Endothelial cell of umbilical vein (primary cell): Measurements from ENCODE around the gene IRF9. TPM values are rescaled to one million over a fixed set of nuclear protein-coding genes. Genes with fewer than 3 reads are reported as not detected.

ENCODE experiments used
- BruUV-seq: library from RNA; stranded (reverse); fragments of 400-500 nt; replicated peaks from 2 replicates; lab custom pipeline; 2021; lab: Mats Ljungman, UMichigan
- CTCF ChIA-PET: fragments of 300-600, 350-600 bp; sonication (Branson Sonifier 250); formaldehyde crosslinking; loops from one replicate; lab custom pipeline; 2021; ENCODE audit warnings: antibody characterized with exemption, inconsistent platforms; lab: Charles Lee
- POLR2A ChIA-PET: fragments of 300-600, 350-600 bp; sonication (Branson Sonifier 250); formaldehyde crosslinking; loops from one replicate; lab custom pipeline; 2021; ENCODE audit warnings: antibody characterized with exemption, inconsistent platforms; lab: Charles Lee
- DNase-seq: peaks from one replicate; pipeline ENCODE4 v3.0.0-alpha.2; 2011; ENCODE audit warnings: low read depth, low spot score
- FAIRE-seq: peaks from 2 replicates; lab custom pipeline; 2011; peaks lifted over from hg19 to GRCh38; lab: Jason Lieb, UNC
- H2AFZ ChIP-seq: 2 replicates; pipeline ENCODE4 v1.6.0; 2012; ENCODE audit warnings: low read depth, low read length, control low read depth, inconsistent platforms
- H3K27ac ChIP-seq: 2 replicates; pipeline ENCODE4 v1.5.1; 2011; ENCODE audit warnings: low read depth, mild to moderate bottlenecking, control low read depth, low read length, moderate library complexity; ENCODE audit not compliant: insufficient read depth
- H3K27me3 ChIP-seq, 2 experiments: 2 replicates each; pipeline versions ENCODE4 v1.6.0 to v1.6.1; 2011; ENCODE audit warnings: low read length in 2 of 2, mixed read lengths in 1 of 2; ENCODE audit not compliant: control insufficient read depth in 2 of 2, insufficient read depth in 2 of 2
- H3K36me3 ChIP-seq, 2 experiments: 2 replicates in 1 of 2; 3 replicates in 1 of 2; pipeline ENCODE4 v1.5.1; 2011; ENCODE audit warnings: low read length in 2 of 2, mild to moderate bottlenecking in 1 of 2, moderate library complexity in 1 of 2; ENCODE audit not compliant: control insufficient read depth in 2 of 2, insufficient read depth in 2 of 2; ENCODE audit errors: extremely low read depth in 1 of 2
- H3K4me1 ChIP-seq: 3 replicates; pipeline ENCODE4 v1.5.1; 2011; ENCODE audit warnings: mild to moderate bottlenecking, low read length; ENCODE audit not compliant: control insufficient read depth, insufficient read depth; ENCODE audit errors: extremely low read depth
- H3K4me2 ChIP-seq: 2 replicates; pipeline ENCODE4 v1.6.1; 2011; ENCODE audit warnings: low read length, control low read depth, mixed read lengths; ENCODE audit not compliant: insufficient read depth
- H3K4me3 ChIP-seq, 3 experiments: fragments of 200-600 bp in 1 of 3; sonication (generic), shearing (Covaris generic) in 1 of 3; replicated peaks in 1 of 3; 2 replicates each; pipeline ENCODE4 v1.5.1; 2011 to 2016; ENCODE audit warnings: control low read depth in 3 of 3, low read length in 3 of 3, mild to moderate bottlenecking in 2 of 3, inconsistent platforms in 1 of 3, low read depth in 1 of 3, moderate library complexity in 1 of 3; ENCODE audit not compliant: insufficient read depth in 1 of 3
- H3K79me2 ChIP-seq: 2 replicates; pipeline ENCODE4 v1.6.0; 2012; ENCODE audit warnings: low read length, inconsistent platforms; ENCODE audit not compliant: control insufficient read depth, insufficient read depth
- H3K9ac ChIP-seq: replicated peaks from 2 replicates; pipeline ENCODE3; 2011; ENCODE audit warnings: low read length, control low read depth; ENCODE audit not compliant: insufficient read depth; ENCODE audit errors: extremely low read depth
- H3K9me1 ChIP-seq: replicated peaks from 3 replicates; pipeline ENCODE4 v1.6.0; 2011; ENCODE audit warnings: mild to moderate bottlenecking, low read length; ENCODE audit not compliant: control insufficient read depth, insufficient read depth; ENCODE audit errors: extremely low read depth
- H3K9me3 ChIP-seq: replicated peaks from 2 replicates; pipeline ENCODE4 v1.5.1; 2012; ENCODE audit warnings: low read length, inconsistent platforms; ENCODE audit not compliant: control insufficient read depth, insufficient read depth
- H4K20me1 ChIP-seq: replicated peaks from 2 replicates; pipeline ENCODE3; 2011; ENCODE audit warnings: mild to moderate bottlenecking, low read length; ENCODE audit not compliant: control insufficient read depth, insufficient read depth; ENCODE audit errors: extremely low read depth
- CTCF ChIP-seq, 2 donors: IDR thresholded peaks; 1 replicate in 1 of 2; 2 replicates in 1 of 2; pipeline ENCODE4 v1.5.1; 2011; ENCODE audit warnings: low read length in 2 of 2, mild to moderate bottlenecking in 2 of 2, moderate library complexity in 2 of 2, control low read depth in 1 of 2, inconsistent platforms in 1 of 2, low read depth in 1 of 2; ENCODE audit not compliant: insufficient read depth in 1 of 2; ENCODE audit errors: extremely low read depth in 1 of 2
- EZH2 ChIP-seq: IDR thresholded peaks from 2 replicates; pipeline ENCODE4 v1.6.1; 2012; ENCODE audit warnings: borderline replicate concordance, low read depth, mild to moderate bottlenecking, moderate library complexity, low read length, inconsistent platforms; ENCODE audit not compliant: severe bottlenecking
- FOS ChIP-seq: IDR thresholded peaks from 2 replicates; pipeline ENCODE4 v1.6.1; 2011; ENCODE audit warnings: mild to moderate bottlenecking, low read length, moderate library complexity, borderline replicate concordance; ENCODE audit not compliant: insufficient read depth
- GATA2 ChIP-seq: IDR thresholded peaks from 2 replicates; pipeline ENCODE4 v1.7.0; 2011; ENCODE audit warnings: low read depth, mild to moderate bottlenecking, moderate library complexity, mixed read lengths, low read length; ENCODE audit not compliant: insufficient read length, insufficient read depth
- JUN ChIP-seq: IDR thresholded peaks from 2 replicates; pipeline ENCODE4 v1.6.1; 2011; ENCODE audit warnings: borderline replicate concordance, low read depth; ENCODE audit not compliant: insufficient read length, insufficient read depth
- MYC ChIP-seq: IDR thresholded peaks from one replicate; pipeline ENCODE4 v1.6.1; 2011; ENCODE audit warnings: mild to moderate bottlenecking, low read depth, low read length
- POLR2A ChIP-seq: IDR thresholded peaks from 2 replicates; pipeline ENCODE4 v1.6.1; 2012; ENCODE audit warnings: low read depth, mild to moderate bottlenecking, control low read depth, low read length
- POLR2AphosphoS5 ChIP-seq: IDR thresholded peaks from 2 replicates; pipeline ENCODE4 v1.6.1; 2012; ENCODE audit warnings: low read depth, mild to moderate bottlenecking, control low read depth, low read length, moderate library complexity; ENCODE audit not compliant: insufficient read depth
- dilution Hi-C: fragments of 300-500 bp; cut with MboI; formaldehyde crosslinking; loops from one replicate; pipeline ENCODE4 v1.15.0; 2019; ENCODE audit warnings: low sequenced_read_pairs; ENCODE audit not compliant: extremely low pct_ligation_motif_present
- intact Hi-C: fragments of 100-400 bp; cut with micrococcal nuclease; formaldehyde crosslinking; loops from one replicate; pipeline ENCODE4 v1.10.0; 2022
- polyA plus RNA-seq, 4 experiments: library from polyadenylated mRNA; depleted of rRNA in 3 of 4; stranded (reverse) in 3 of 4; unstranded in 1 of 4; fragments of >200 nt; gene quantifications; 2 replicates each; pipeline versions ENCODE4 v1.2.1 to v1.2.3, GENCODE V29; 2011 to 2012; ENCODE audit warnings: missing spikeins in 1 of 4
- total RNA-seq: library from RNA; stranded (reverse); gene quantifications from 2 replicates; pipeline ENCODE4 v1.2.3, GENCODE V29; 2021
- TF ChIP-seq, protein P1 (sequence below): IDR thresholded peaks from 2 replicates; pipeline ENCODE4 v1.6.1; 2011; ENCODE audit not compliant: insufficient read depth, insufficient read length

The IRF9 gene
- total and polyA plus RNA-seq, 2 donors (not counting 3 experiments of a cell fraction or from before 2014, with no cell fraction given): 44.6 to 46.1 TPM

DNA sequence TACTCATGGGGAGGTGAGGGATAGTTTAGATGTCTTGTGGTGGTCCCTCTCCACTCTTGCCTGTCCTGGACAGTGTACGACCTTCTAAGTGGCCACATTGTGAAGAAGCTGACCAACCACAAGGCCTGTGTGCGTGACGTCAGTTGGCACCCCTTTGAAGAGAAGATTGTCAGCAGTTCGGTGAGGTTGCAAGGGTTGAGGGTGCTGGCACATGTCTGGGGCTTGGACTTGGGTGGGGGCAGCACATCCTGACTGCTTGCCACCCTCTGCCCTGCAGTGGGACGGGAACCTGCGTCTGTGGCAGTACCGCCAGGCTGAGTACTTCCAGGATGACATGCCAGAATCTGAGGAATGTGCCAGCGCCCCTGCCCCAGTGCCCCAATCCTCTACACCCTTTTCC lies 38.2 kb upstream of the IRF9 start:
- Histone ChIP-seq H3K9me1 (no peaks in the 10 kb centered on the region), H3K9ac (no peak overlapping the region), H3K9me3 (no peaks in the 10 kb centered on the region), H3K79me2 (no peaks in the 10 kb centered on the region), H4K20me1 (no peaks in the 10 kb centered on the region), H3K27me3 (no peaks in the 10 kb centered on the region), H3K4me1 (no peaks in the 10 kb centered on the region), H3K36me3 (peaks cover 11 to 35% of the 10 kb centered on the region in 2 experiments), H3K4me3 (no peak overlapping the region), H2AFZ (no peak overlapping the region), H3K27ac (no peak overlapping the region), H3K4me2 (no peak overlapping the region)
- ChIA-PET CTCF (interaction anchor here (0.6 to 1.3 kb wide), 2 partner anchors 38 to 64 kb away, joined by 3 read pairs; partner anchors contain the start of gene IRF9), POLR2A (no interaction called here)
- FAIRE-seq (no peak), DNase-seq (no peak)
- no TSS peak for BruUV-seq
- dilution Hi-C loops (no loop called here), intact Hi-C loops (no loop called here)
- TF ChIP-seq, protein P1, sequence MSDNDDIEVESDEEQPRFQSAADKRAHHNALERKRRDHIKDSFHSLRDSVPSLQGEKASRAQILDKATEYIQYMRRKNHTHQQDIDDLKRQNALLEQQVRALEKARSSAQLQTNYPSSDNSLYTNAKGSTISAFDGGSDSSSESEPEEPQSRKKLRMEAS: no peak
- TF ChIP-seq MYC (no peak), POLR2A (no peak), GATA2 (no peak), JUN (no peak), POLR2AphosphoS5 (no peak), EZH2 (no peak), CTCF (IDR thresholded peaks at IDR 0.05; ENCODE audit: extremely low read depth in 1 of 2, insufficient read depth in 1 of 2, low read depth in 1 of 2, low read length in 2 of 2) (no peak), FOS (no peak)
